ENCODE data around the gene HNRNPA0. TPM values are rescaled to one million over a fixed set of nuclear protein-coding genes. Genes with fewer than 3 reads are reported as not detected.

HNRNPA0 gene
- total and polyA plus RNA-seq, 2 donors (not counting 3 experiments of a cell fraction or from before 2014, with no cell fraction given) = 16.0 to 37.5 TPM

Other genes starting within 250 kb of the HNRNPA0 start
- 13.6 and 13.9 TPM in 2 replicates for gene KLHL3, start 18.3 kb downstream of the HNRNPA0 start, total RNA-seq
- 7.5 and 8.8 TPM in 2 replicates for gene KLHL3, start 18.3 kb downstream of the HNRNPA0 start, polyA plus RNA-seq
- not detected in 2 replicates for gene MYOT, start 113.5 kb upstream of the HNRNPA0 start, total RNA-seq
- not detected in 2 replicates for gene MYOT, start 113.5 kb upstream of the HNRNPA0 start, polyA plus RNA-seq
- not detected in 2 replicates for gene PKD2L2, start 135.1 kb upstream of the HNRNPA0 start, total RNA-seq
- gene PKD2L2, start 135.1 kb upstream of the HNRNPA0 start, polyA plus RNA-seq = not detected in 2 replicates